Caco-2 (cell line): Measurements from ENCODE around the gene ANGPTL5. TPM values are rescaled to one million over a fixed set of nuclear protein-coding genes. Genes with fewer than 3 reads are reported as not detected.

Experiments used
- BruUV-seq: library from RNA; stranded (reverse); fragments of 400-500 nt; replicated peaks from 2 replicates; lab custom pipeline; 2021; lab: Mats Ljungman, UMichigan
- CTCF ChIA-PET: fragments of 300-600 bp; sonication (Branson Sonifier 250); formaldehyde crosslinking; loops from one replicate; lab custom pipeline; 2022; ENCODE audit warnings: antibody characterized with exemption; lab: Charles Lee
- POLR2A ChIA-PET: fragments of 300-600 bp; sonication (Branson Sonifier 250); formaldehyde crosslinking; loops from one replicate; lab custom pipeline; 2022; ENCODE audit warnings: antibody characterized with exemption; lab: Charles Lee
- DNase-seq, 2 experiments: peaks; one replicate each; pipeline versions ENCODE4 v3.0.0 to v3.0.0-alpha.2; 2020 to 2022
- H3K27me3 ChIP-seq: replicated peaks from 2 replicates; pipeline ENCODE4 v1.6.0; 2011; ENCODE audit warnings: low read length; ENCODE audit not compliant: control insufficient read depth, insufficient read depth
- H3K36me3 ChIP-seq: 2 replicates; pipeline ENCODE4 v1.5.1; 2011; ENCODE audit warnings: low read length; ENCODE audit not compliant: control insufficient read depth, insufficient read depth
- H3K4me1 ChIP-seq: fragments of 250-450 bp; sonication (Bioruptor Pico); 2 replicates; pipeline ENCODE4 v1.5.1; 2020; ENCODE audit warnings: mild to moderate bottlenecking
- H3K4me3 ChIP-seq: 2 replicates; pipeline ENCODE4 v1.5.1; 2011; ENCODE audit warnings: low read depth, mild to moderate bottlenecking, control low read depth, low read length
- H3K9me3 ChIP-seq: fragments of 250-450 bp; sonication (Bioruptor Pico); 2 replicates; pipeline ENCODE4 v1.5.1; 2020; ENCODE audit warnings: mild to moderate bottlenecking, moderate library complexity
- H3K27ac Mint-ChIP-seq: one replicate; pipeline ENCODE4 v1.8.0; 2022; ENCODE audit warnings: mixed read lengths; ENCODE audit not compliant: unreplicated experiment
- H3K27me3 Mint-ChIP-seq: one replicate; pipeline ENCODE4 v1.8.0; 2022; ENCODE audit warnings: mixed read lengths; ENCODE audit not compliant: insufficient read depth, unreplicated experiment
- H3K36me3 Mint-ChIP-seq: one replicate; pipeline ENCODE4 v1.8.0; 2022; ENCODE audit warnings: mild to moderate bottlenecking, mixed read lengths; ENCODE audit not compliant: insufficient read depth, unreplicated experiment
- H3K4me1 Mint-ChIP-seq: one replicate; pipeline ENCODE4 v1.8.0; 2022; ENCODE audit warnings: low read depth, mixed read lengths; ENCODE audit not compliant: unreplicated experiment
- H3K4me3 Mint-ChIP-seq: one replicate; pipeline ENCODE4 v1.8.0; 2022; ENCODE audit warnings: mild to moderate bottlenecking, moderate library complexity, mixed read lengths; ENCODE audit not compliant: unreplicated experiment
- H3K9me3 Mint-ChIP-seq: one replicate; pipeline ENCODE4 v1.8.0; 2022; ENCODE audit warnings: mixed read lengths; ENCODE audit not compliant: unreplicated experiment
- intact Hi-C: fragments of 100-400 bp; cut with micrococcal nuclease; formaldehyde crosslinking; loops from one replicate; pipeline ENCODE4 v1.10.0; 2022; ENCODE audit not compliant: unreplicated experiment
- total RNA-seq: library from RNA; stranded (reverse); gene quantifications from 2 replicates; pipeline ENCODE4 v1.2.3, GENCODE V29; 2022
- TF ChIP-seq, protein P1 (sequence below), 2 experiments: fragments of 200-600 bp in 1 of 2; IDR thresholded peaks; 1 replicate in 1 of 2; 2 replicates in 1 of 2; pipeline versions ENCODE4 v1.5.1 to v1.8.0; 2011 to 2022; ENCODE audit warnings: antibody characterized with exemption in 1 of 2, control low read depth in 1 of 2, inconsistent platforms in 1 of 2, low read depth in 1 of 2, low read length in 1 of 2, mild to moderate bottlenecking in 1 of 2, moderate library complexity in 1 of 2; ENCODE audit not compliant: insufficient read depth in 1 of 2, severe bottlenecking in 1 of 2, unreplicated experiment in 1 of 2

ANGPTL5 gene
- total RNA-seq, 1 experiment from 2014 or later, result not detected

DNA sequence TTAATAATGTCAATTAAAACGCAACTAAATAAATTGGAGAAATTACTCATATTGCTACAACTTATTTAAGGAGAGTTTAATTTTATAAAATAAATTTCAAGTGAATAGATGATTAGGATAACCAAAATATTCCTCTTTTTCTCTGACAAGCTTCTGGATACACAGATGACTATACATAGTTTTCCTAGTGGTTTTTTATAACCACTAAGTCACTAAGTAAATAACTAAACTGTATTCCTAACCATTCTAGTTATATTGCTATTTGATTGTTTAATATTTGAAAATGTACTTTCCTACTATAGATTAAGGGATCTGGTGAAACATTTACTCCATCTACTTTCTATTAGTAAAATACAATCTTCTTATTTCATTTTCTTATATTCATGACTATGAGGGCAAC, 4.7 kb upstream of the ANGPTL5 start:
- ChIA-PET CTCF (interaction anchor here (0.6 kb wide), 1 partner anchor 693 kb away, joined by 3 read pairs; no protein-coding TSS in a partner anchor), POLR2A (no interaction called here)
- TF ChIP-seq, protein P1, sequence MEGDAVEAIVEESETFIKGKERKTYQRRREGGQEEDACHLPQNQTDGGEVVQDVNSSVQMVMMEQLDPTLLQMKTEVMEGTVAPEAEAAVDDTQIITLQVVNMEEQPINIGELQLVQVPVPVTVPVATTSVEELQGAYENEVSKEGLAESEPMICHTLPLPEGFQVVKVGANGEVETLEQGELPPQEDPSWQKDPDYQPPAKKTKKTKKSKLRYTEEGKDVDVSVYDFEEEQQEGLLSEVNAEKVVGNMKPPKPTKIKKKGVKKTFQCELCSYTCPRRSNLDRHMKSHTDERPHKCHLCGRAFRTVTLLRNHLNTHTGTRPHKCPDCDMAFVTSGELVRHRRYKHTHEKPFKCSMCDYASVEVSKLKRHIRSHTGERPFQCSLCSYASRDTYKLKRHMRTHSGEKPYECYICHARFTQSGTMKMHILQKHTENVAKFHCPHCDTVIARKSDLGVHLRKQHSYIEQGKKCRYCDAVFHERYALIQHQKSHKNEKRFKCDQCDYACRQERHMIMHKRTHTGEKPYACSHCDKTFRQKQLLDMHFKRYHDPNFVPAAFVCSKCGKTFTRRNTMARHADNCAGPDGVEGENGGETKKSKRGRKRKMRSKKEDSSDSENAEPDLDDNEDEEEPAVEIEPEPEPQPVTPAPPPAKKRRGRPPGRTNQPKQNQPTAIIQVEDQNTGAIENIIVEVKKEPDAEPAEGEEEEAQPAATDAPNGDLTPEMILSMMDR (IDR thresholded peaks at IDR 0.05; ENCODE audit: insufficient read depth in 1 of 2, low read depth in 1 of 2, low read length in 1 of 2, severe bottlenecking in 1 of 2, unreplicated experiment in 1 of 2), result no peak
- H3K36me3 Mint-ChIP-seq, result no peaks in the 10 kb centered on the region
- H3K4me1 ChIP-seq, result peaks cover 5% of the 10 kb centered on the region
- no peaks in the 10 kb centered on the region for H3K27me3 Mint-ChIP-seq
- no peaks in the 10 kb centered on the region for H3K27me3 ChIP-seq
- no peaks in the 10 kb centered on the region for H3K9me3 Mint-ChIP-seq
- peaks cover 6% of the 10 kb centered on the region for H3K4me1 Mint-ChIP-seq
- DNase-seq, result no peak
- H3K27ac Mint-ChIP-seq, result no peak overlapping the region
- peaks cover 2% of the 10 kb centered on the region; the same call in 1 of the 2 replicates for H3K36me3 ChIP-seq
- no TSS peak for BruUV-seq
- no peaks in the 10 kb centered on the region for H3K9me3 ChIP-seq
- intact Hi-C loops, result no loop called here
- H3K4me3 ChIP-seq, result no peak overlapping the region
- no peak overlapping the region for H3K4me3 Mint-ChIP-seq

DNA sequence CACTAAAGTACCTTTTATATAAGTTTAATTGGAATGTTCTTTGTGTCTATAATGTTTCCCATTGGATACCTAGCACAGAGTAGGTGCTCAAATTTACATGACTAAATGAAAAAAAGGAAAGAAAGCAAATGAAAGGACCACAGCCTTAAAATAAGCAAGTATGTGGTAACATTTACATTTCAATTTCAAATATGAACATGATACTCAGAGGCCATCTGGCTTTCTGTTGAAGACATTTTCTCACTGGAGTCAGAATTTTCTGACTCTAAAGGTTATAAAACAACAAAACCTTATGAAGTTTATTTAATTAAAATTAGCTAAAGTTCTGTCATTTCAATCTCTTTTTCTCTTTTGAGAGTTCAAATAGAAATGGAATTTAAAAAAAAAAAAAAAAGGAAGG, 904 bp upstream of the ANGPTL5 start:
- CTCF ChIA-PET, result no interaction called here
- no peak overlapping the region for H3K4me3 ChIP-seq
- peaks cover under 1% of the 10 kb centered on the region; the same call in 1 of the 2 replicates for H3K36me3 ChIP-seq
- intact Hi-C loops, result loop anchor here (5.0 kb wide), 1 partner anchor 35 kb away; no protein-coding TSS in a partner anchor
- TF ChIP-seq, protein P1 (IDR thresholded peaks at IDR 0.05; ENCODE audit: insufficient read depth in 1 of 2, low read depth in 1 of 2, low read length in 1 of 2, severe bottlenecking in 1 of 2, unreplicated experiment in 1 of 2), result no peak
- peaks cover 29% of the 10 kb centered on the region for H3K4me1 ChIP-seq
- Mint-ChIP-seq H3K36me3 (peaks cover 6% of the 10 kb centered on the region), H3K27ac (peak overlapping the region; percentile 1), H3K4me1 (peaks cover 22% of the 10 kb centered on the region), H3K27me3 (no peaks in the 10 kb centered on the region), H3K4me3 (no peak overlapping the region), H3K9me3 (no peaks in the 10 kb centered on the region)
- no peaks in the 10 kb centered on the region for H3K27me3 ChIP-seq
- BruUV-seq, result no TSS peak
- H3K9me3 ChIP-seq, result no peaks in the 10 kb centered on the region
- DNase-seq, result no peak
- POLR2A ChIA-PET, result no interaction called here

DNA sequence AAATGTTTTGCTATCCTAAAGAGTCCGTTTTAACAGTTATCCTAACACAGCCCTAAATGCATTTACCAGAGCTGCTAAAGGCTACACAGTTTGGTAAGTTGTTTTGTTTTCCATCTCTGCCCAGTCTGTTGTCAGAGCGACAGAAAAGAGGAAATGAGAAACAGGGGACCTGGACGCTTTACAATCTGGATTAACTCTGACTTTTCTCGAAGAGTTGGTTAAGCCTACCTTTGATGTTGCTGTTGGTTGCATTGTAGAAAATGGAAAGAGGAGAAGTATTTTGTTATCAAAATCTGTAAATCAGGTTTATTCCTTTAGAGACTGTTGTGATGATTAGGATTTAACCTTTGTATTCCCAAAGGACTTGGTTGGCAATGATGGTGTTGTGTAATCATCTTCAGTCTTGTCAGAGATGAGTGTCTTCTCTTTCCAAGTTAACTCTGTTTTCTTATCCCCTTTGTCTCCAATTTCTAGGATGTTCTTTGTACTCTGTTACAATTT, 481 bp downstream of the ANGPTL5 start:
- intact Hi-C loops, result loop anchor here (1.0 to 5.0 kb wide), 9 partner anchors 19 to 445 kb away; partner anchors contain the start of gene YAP1
- H3K27me3 Mint-ChIP-seq, result no peaks in the 10 kb centered on the region
- H3K4me1 ChIP-seq, result peaks cover 31% of the 10 kb centered on the region
- DNase-seq, result peak in 1 of 2 experiments; percentile 45
- TF ChIP-seq, protein P1 (IDR thresholded peaks at IDR 0.05; ENCODE audit: insufficient read depth in 1 of 2, low read depth in 1 of 2, low read length in 1 of 2, severe bottlenecking in 1 of 2, unreplicated experiment in 1 of 2), result no peak
- peaks cover 35% of the 10 kb centered on the region for H3K4me1 Mint-ChIP-seq
- H3K36me3 ChIP-seq, result no peaks in the 10 kb centered on the region; the same call in 1 of the 2 replicates
- peaks cover 10% of the 10 kb centered on the region for H3K36me3 Mint-ChIP-seq
- CTCF ChIA-PET, result interaction anchor here (0.8 to 1.9 kb wide), 4 partner anchors 55 to 92 kb away, joined by 3 to 85 read pairs (median 27); no protein-coding TSS in a partner anchor
- H3K4me3 ChIP-seq, result peak overlapping the region; percentile 66
- POLR2A ChIA-PET, result no interaction called here
- peak overlapping the region; percentile 92 for H3K4me3 Mint-ChIP-seq
- peak overlapping the region; percentile 94 for H3K27ac Mint-ChIP-seq
- no peaks in the 10 kb centered on the region for H3K9me3 ChIP-seq
- H3K27me3 ChIP-seq, result no peaks in the 10 kb centered on the region
- BruUV-seq, result no TSS peak
- no peaks in the 10 kb centered on the region for H3K9me3 Mint-ChIP-seq
